ENCODE measurements around the gene SOCS7. TPM values are rescaled to one million over a fixed set of nuclear protein-coding genes. Genes with fewer than 3 reads are reported as not detected.

The SOCS7 gene
- polyA plus RNA-seq, 4 donors, result 16.0 to 22.7 (median 18.5) TPM

Other genes with a start within 250 kb of the SOCS7 start
- under 1 TPM in 1 of 4 donors, not detected in 3; 0.16 TPM for gene TBC1D3E, start 223.9 kb upstream of the SOCS7 start, polyA plus RNA-seq (ENCODE audit: insufficient read length in 4 of 4)
- gene TBC1D3, start 159.3 kb upstream of the SOCS7 start, polyA plus RNA-seq (ENCODE audit: insufficient read length in 4 of 4), result not detected
- 10 to 100 TPM; 57.6 to 68.1 (median 63.6) TPM for gene MRPL45, start 54.7 kb upstream of the SOCS7 start, polyA plus RNA-seq (ENCODE audit: insufficient read length in 4 of 4)
- under 1 TPM; 0.05 to 0.14 (median 0.09) TPM for gene GPR179, start 7.9 kb upstream of the SOCS7 start, polyA plus RNA-seq (ENCODE audit: insufficient read length in 4 of 4)
- 10 to 100 TPM; 54.4 to 70.4 (median 63.1) TPM for gene ARHGAP23, start 76.6 kb downstream of the SOCS7 start, polyA plus RNA-seq (ENCODE audit: insufficient read length in 4 of 4)